Transverse colon (tissue), 3 donors: ENCODE data around the gene L3MBTL4.
"Not testable (repeated sequence)": the region's sequence is repeated elsewhere in the genome, so short reads cannot be mapped to it uniquely, and the experiment has no call there.

Experiments
- POLR2A ChIP-seq: fragments of 450-650 bp; IDR thresholded peaks from one replicate; pipeline ENCODE4 v1.6.1; 2016; ENCODE audit warnings: antibody characterized with exemption, mild to moderate bottlenecking, moderate library complexity
- POLR2AphosphoS5 ChIP-seq, 3 donors: sonication (generic); formaldehyde crosslinking; IDR thresholded peaks; one replicate each; pipeline ENCODE4 v1.6.1; 2016; ENCODE audit warnings: antibody characterized with exemption in 3 of 3

DNA sequence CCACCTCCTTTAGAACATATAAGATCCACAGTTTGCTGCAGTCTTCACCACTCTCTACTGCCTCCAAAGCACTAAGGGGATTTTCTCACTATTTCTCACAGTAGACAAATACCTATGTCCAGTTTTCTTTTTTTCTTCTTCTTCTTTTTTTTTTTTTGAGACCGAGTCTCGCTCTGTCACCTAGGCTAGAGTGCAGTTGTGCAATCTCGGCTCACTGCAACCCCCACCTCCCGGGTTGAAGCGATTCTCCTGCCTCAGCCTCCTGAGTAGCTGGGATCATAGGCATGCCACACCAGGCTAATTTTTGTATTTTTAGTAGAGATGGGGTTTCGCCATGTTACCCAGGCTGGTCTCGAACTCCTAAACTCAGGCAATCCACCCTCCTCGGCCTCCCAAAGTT lies 6.2 kb downstream of the L3MBTL4 start:
- not testable (repeated sequence) for TF ChIP-seq POLR2AphosphoS5 (IDR thresholded peaks at IDR 0.05); POLR2A
